Transverse colon (tissue), 4 donors: ENCODE measurements around the gene NPPB.

Experiments used
- EP300 ChIP-seq: sonication (generic); formaldehyde crosslinking; IDR thresholded peaks from one replicate; pipeline ENCODE4 v1.6.1; 2017; ENCODE audit warnings: antibody characterized with exemption, low read depth
- POLR2A ChIP-seq: fragments of 450-650 bp; IDR thresholded peaks from one replicate; pipeline ENCODE4 v1.6.1; 2016; ENCODE audit warnings: antibody characterized with exemption, mild to moderate bottlenecking, moderate library complexity
- POLR2AphosphoS5 ChIP-seq, 3 donors: sonication (generic); formaldehyde crosslinking; IDR thresholded peaks; one replicate each; pipeline ENCODE4 v1.6.1; 2016; ENCODE audit warnings: antibody characterized with exemption in 3 of 3
- TF ChIP-seq, protein P1 (sequence below), 5 experiments: fragments of 200-600 bp in 3 of 5; fragments of 450-650 bp in 2 of 5; sonication (generic) in 3 of 5; IDR thresholded peaks; 1 replicate in 2 of 5; 2 replicates in 3 of 5; pipeline ENCODE4 v1.5.1; 2016 to 2017; ENCODE audit warnings: antibody characterized with exemption in 5 of 5, inconsistent platforms in 3 of 5, mild to moderate bottlenecking in 2 of 5, moderate library complexity in 1 of 5

DNA sequence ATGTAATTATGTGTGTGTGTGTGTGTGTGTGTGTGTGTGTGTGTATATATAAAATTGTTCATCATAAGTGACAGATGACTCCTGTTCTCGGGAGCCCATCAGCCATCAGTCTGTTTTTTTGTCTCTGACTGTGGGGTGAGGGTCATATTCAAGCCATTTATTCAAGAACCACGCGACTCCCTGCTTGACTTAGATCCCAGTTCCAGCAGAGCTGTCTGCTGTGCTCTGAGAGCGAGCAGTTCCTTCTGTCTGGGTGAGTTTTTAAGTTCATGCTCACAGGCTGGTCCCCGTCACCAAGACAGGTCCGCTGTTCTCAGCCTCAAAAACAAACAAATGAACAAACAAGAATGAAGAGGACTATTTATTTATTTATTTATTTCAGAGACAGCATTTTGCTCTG, 18.3 kb upstream of the NPPB start:
- TF ChIP-seq, protein P1, sequence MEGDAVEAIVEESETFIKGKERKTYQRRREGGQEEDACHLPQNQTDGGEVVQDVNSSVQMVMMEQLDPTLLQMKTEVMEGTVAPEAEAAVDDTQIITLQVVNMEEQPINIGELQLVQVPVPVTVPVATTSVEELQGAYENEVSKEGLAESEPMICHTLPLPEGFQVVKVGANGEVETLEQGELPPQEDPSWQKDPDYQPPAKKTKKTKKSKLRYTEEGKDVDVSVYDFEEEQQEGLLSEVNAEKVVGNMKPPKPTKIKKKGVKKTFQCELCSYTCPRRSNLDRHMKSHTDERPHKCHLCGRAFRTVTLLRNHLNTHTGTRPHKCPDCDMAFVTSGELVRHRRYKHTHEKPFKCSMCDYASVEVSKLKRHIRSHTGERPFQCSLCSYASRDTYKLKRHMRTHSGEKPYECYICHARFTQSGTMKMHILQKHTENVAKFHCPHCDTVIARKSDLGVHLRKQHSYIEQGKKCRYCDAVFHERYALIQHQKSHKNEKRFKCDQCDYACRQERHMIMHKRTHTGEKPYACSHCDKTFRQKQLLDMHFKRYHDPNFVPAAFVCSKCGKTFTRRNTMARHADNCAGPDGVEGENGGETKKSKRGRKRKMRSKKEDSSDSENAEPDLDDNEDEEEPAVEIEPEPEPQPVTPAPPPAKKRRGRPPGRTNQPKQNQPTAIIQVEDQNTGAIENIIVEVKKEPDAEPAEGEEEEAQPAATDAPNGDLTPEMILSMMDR (IDR thresholded peaks at IDR 0.05), result no peak
- TF ChIP-seq POLR2AphosphoS5 (IDR thresholded peaks at IDR 0.05) (no peak), POLR2A (no peak), EP300 (no peak)
